NCI-H1092 treated with DMSO at 0.1 percent for 48 hours (cell line): ENCODE data around the gene ASCC3.
"Not testable (repeated sequence)": the region's sequence is repeated elsewhere in the genome, so short reads cannot be mapped to it uniquely, and the experiment has no call there.

Experiments used
- DNase-seq: peaks from one replicate; lab custom pipeline; 2025; lab: John Stamatoyannopoulos, UW

The ASCC3 gene

DNA sequence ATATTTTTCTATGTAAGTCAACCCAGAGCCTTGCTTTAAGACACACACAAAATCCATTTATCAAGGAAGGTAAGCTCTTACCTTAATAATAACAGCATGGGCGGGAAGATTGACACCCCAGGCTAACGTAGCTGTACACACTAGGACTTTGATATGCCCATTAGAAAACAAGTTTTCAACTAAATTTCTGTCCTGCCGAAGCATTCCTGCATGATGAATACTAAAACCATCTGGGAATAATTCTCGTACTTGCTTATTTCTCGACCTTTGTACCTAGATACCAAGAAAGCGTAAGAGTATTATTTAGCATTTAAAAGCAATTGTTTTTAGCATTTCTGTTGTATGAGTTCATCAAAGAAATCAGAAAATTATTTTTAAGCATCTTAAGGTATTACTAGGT lies 218.9 kb downstream of the ASCC3 start:
- no peak for DNase-seq

DNA sequence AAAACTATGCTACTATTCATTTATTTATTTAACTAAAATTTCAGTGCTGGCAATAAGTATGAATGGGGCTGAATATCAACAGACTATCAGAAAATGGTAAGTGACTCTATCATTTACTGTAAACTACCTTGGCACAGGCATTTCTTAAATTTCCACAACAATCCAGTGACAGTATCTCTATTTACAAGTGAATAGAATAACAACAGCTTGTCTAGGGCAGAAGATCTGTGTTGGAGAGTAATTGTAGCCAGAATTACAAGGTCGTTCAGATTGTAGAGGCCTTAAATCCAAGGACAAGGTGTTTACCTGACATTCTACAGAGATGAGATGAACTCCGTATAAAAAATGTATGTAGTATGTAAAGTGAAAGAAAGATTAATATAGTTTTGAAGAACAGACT lies 222.6 kb downstream of the ASCC3 start:
- no peak for DNase-seq

DNA sequence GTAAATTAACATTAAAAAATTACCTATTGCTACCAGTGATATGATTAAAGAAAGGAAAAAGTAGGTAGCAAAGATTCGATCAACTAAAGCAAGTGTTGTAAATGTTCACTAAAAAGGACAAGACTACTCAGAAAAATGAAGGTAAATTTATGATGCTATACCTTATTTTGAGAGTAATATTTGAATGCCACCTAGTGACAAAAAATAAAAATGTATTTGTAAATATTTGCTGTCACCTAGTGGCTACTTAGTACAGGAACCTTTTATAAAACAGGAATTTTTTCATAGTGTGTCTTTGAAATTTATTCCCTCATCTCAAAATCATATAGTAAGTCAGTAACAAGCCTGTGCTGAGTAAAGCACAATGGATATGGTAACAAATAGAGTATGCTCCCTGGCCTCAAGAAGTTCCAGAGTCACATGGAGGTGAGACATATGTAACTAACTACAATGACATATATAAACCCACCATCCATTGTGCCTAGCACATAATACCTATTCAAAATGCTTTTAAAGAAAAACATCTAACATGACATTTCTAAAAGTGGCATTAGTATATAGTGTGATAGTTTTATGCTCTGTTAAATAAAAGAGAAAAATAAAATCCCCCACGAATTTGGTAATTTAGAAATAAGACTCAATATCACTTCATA lies 223.3 kb downstream of the ASCC3 start:
- peak; percentile 58 for DNase-seq

DNA sequence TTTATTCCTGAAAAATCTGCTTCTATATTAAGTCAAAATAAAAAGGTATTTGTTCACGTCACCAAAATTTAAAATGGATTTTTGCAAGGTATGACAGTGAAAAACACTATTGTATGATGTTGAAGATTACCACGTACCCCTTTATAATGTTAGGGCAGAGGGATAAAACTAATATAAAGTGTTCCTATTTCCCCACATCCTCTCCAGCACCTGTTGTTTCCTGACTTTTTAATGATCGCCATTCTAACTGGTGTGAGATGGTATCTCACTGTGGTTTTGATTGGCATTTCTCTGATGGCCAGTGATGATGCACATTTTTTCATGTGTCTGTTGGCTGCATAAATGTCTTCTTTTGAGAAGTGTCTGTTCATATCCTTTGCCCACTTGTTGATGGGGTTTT lies 240.0 kb downstream of the ASCC3 start:
- not testable (repeated sequence) for DNase-seq

DNA sequence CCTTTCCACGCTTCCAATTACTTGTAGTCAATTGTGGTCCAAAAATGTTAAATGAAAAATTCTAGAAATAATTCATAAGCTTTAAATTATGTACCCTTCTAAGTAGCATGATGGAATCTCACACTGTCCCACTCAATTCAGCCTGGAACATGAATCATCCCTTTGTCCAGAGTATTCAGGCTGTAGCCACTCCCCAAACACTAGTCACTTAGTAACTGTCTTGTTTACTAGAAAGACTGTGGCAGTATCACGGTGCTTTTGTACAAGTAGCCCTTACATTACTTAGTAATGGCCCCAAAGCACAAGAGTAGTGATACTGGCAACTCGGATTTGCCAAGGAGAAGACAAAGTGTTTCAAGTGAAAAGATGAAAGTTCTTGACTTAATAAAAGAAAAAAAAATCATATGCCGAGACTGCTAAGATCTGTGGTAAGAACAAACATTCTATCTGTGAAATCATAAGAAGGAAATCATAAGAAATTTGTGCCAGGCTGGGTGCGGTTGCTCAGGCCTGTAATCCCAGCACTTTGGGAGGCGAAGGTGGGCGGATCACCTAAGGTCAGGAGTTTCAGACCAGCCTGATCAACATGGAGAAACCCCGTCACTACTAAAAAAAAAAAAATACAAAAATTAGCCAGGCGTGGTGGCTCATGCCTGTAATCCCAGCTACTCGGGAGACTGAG lies 247.9 kb downstream of the ASCC3 start:
- no peak for DNase-seq

DNA sequence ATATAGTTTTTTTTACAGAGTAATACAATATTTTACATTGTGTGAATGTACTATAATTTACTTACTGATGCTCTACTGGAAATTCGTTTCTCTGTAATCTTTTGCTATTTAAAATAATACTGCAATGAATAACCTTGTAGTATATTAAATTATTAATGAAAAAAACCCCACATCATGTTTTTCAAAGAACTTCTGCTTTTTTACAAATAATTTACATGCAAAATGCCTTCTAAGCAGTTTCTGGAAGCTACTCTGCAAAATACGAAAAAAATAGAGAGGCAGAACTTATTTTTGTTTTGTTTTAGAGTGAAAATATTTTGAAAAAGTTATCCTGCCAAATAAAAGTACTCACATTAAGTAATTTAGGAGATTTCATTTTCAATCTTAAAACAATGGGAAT lies 250.6 kb downstream of the ASCC3 start:
- no peak for DNase-seq

DNA sequence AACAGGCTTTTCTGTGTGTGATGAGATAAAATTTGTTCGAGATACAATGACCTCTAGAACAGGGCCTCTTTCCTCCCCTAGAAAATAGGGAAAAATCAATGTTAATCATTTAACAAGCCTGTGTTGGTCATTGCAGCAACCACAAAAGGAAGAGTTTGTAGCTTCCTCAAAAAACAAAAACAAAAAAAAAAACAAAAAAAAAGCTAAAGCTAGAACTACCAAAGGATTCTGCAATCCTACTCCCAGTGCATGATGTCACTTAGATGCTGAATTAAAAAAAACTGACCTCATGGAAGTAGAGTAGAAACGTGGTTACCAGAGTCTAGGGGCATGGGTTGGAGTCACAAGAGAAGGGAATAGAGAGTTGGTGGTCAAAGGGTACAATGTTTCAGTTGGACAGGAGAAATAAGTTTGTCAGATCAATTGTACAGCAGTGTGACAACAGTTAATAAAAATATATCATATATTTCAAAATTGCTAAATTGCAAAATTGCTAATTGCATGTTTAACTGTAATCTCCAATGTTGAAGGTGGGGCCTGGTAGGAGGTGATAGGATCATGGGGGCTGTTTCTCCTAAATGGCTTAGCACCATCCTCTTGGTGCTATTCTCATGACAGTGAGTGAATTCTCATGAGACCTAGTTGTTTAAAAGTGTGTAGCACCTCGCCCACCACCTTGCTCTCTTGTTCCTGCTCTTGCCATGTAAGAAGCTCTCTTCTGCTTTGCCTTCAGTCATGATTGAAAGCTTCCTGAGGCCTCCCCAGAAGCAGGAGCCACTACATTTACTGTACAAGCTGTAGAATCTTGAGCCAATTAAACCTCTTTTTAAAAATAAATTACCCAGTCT lies 253.0 kb downstream of the ASCC3 start:
- no peak for DNase-seq

DNA sequence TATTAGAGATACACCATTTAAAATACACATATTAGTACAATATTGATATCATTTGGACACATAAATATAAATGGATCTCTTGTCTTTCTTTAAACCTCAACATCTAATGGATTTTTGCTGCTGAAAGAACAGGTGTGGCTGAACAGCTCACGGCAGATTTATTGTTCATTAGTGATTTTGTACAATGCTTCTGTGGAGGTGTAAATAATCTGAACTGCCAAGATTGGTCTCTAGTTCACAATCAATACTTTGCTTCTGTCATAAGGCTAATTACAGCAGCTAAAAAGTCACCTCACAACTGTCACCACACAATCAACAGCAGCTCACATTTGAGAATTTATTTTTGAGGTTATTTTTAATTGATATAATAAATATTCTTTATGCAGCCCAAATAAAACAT lies 254.4 kb downstream of the ASCC3 start:
- peak; percentile 32 for DNase-seq

DNA sequence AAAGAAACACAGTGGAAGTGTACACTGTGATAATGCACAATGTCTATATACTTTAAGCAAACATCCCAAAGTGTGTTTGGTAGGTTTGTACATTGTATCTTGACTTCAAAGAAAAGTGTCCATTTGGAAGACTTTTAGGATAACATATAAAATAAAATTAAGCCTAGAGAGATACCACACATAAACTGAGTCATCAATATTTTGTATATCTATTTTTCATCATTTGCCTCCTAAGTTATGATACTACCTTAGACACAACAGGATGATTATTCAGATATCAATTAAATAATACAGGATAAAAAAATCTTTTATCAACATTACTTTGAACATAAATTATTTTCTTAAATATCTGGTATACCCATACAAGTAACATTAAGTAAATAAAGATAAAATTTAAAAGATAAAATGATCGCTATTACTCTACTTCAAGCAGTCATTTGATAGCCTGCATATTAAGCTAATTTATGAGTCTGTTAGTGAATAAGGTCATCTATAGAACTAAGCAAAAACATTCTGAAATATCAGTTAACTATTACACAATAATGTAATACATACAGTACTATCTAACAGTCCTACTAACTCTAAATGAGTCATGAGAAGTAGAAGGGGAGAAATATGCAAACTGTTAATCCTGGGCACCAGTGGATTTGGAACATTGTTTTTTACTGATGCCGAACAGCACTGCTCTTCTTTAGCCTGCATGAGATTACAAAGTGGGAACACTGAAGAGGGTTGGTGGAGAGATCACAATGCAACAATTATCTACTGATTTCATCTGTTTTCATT lies 258.0 kb downstream of the ASCC3 start:
- DNase-seq = no peak

DNA sequence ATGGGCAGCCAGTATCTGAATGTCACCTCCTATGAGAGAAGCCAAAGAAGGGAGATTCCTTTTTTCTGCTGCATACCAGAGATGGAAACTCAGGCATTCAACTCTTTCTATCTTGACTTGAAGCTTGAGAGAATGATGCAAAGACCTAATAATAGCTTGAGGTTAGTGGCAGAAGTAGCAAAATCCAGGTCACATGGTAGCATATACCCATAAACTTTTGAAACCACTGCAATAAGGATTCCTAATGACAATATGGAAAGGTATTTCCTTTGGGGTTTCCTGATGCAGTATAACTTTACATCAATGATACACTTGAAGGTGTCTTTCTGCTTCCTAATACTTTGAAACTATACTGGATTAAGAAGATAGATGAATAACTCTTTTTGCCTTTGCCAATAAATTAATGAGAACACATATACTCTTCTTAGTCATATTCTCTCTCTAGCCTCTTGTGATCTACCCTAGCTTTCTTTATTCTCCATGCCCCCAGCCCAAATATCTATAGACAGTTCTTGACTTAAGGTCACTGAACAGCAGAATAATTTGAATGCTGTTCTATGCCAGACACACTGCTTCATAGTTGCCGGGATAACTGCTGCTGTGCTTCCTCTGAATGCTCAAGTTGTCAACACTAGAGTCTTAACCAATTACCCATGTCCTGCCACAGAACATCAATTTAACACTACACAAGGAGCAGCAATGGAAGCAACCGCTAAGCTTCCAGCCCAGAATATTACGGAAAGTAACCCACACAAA lies 260.9 kb downstream of the ASCC3 start:
- no peak for DNase-seq

DNA sequence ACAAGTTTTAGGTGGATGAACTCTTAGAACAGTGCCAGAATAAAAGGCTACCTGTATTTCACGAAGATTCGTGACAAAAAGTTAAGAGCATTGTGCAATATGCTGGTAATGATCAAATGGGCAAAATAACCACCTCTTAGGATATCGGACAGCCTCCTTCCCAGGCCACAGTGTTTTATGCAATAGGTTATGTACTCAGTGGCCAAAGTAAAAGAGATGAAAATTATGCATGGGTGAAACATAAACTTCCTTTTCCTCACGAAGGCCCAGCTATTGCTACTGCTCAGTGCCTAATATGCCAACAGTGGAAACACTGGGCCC lies 262.8 kb downstream of the ASCC3 start:
- no peak for DNase-seq

DNA sequence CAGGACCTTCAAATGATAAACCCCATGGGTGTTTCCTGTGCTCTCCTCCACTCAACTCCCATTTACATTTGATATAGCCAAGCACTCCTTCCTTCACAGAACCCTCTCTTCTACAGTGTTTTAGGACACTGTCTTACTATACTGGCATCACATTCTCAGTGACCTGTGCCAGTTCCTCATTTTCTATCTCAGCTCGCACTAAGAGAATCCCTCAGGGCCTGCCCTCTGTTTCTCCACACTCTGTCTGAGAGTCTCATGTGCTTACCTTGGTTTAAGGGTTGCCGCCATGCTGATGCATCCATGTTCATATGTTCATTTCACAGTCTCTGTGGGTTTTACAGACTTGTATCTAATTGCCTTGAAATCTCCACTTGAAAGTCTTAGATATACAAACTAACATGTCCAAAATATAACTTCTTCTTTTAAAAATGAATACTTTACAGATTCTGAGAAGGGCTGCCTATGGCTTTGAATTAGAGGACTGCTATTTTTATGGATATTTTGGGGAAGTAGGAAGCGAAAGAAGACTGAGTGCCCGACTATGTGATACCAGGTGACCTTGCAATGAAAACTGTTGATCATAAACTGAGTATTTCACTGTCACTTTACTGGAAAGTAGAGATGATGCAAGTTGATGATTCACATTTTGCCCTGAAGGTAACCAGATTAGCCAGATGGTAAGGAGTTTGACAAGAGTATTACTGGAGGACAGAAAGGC lies 263.3 kb downstream of the ASCC3 start:
- DNase-seq = no peak

DNA sequence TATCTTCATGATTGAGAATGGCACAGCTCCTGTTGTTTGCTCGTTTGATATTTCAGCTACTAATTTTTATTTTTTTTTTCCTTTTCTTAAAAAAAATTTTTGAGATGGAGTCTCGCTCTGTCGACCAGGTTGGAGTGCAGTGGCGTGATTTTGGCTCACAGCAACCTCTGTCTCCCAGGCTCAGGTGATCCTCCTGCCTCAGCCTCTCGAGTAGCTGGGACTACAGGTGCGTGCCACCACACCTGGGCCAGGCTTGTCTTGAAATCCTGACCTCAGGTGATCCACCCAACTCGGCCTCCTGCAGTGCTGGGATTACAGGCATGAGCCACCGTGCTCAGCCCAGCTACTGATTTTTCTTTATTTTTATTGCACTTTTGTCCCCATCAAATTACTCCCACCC lies 266.2 kb downstream of the ASCC3 start:
- no peak for DNase-seq

DNA sequence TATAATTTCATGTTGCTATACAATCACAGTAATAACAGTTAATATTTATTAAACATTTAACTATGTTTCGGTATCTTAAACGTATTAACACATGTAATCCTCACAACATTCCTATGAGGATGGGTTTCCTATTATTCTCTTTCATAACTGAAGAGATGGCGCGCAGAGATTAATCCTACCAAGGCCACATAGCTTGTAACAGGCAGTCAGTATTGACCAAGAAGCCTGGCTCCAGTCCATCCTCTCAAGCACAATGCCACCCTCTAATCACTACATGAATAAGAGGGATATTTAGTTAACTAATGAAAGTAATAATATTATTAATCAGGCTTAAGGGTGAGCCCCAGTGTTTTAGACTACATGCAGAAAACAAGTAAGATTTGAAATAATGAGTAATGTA lies 266.7 kb downstream of the ASCC3 start:
- DNase-seq = no peak

DNA sequence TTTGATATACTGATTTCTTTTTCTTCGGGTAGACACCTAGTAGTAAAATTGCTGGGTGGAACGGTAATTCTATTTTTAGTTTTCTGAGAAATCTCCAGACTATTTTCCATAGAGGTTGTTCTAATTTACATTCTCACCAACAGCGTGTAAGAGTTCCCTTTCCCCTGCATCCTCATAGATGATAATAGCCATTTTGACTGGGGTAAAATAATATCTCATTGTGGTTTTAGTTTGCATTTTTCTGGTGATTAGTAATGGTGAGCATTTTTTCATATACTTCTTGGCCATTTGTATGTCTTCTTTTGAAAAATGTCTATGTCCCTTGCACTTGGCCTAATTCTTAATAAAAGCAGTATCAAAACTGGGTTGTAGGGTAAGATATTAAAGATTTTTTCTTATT lies 267.5 kb downstream of the ASCC3 start:
- DNase-seq = no peak

DNA sequence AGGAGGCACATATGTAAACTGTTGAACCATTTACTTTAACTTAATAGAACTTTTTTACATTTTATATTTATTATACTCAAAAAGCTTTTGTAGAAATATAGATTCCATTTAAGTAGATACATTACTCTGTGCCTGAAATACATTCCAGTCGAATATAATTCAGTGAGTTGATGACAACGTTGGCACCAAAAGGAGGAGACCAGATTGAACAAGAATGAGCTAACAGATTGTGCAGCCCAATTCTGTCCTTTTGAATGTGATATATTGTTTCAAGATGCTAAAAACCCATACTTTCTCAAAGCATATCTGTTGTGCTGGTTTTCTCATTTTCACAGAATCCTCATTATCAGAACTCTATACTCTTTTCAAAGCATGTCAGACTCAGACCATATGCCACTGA lies 269.0 kb downstream of the ASCC3 start:
- DNase-seq = no peak

DNA sequence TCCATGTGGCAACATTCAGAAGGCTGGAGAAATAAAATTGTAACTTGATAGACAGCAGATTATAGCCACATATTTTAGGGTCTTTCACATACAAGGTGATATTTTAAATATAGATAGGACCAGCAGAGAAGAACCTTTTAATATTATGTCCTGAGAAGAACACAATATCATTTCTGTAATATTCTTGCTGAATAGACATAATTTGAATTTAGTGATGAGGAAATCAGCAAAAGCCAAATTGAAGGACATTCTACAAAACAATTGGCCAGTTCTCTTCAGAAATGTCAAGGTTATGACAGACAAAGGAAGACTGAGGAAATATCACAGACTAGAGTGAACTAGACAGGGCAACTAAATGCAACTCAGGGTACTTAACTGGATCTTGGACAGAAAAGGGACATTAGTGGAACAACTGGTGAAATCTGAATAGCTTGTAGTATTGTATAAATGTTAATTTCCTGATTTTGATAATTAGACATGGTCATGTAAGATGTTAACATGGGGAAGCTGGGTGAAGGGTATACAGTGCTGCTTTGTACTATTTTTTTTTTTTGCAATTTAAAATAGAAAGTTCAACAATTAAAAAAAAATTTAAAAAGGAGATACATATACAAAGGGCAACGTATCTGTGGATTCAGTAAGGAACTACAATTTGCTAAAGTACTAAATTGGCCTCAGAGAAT lies 281.9 kb downstream of the ASCC3 start:
- no peak for DNase-seq

DNA sequence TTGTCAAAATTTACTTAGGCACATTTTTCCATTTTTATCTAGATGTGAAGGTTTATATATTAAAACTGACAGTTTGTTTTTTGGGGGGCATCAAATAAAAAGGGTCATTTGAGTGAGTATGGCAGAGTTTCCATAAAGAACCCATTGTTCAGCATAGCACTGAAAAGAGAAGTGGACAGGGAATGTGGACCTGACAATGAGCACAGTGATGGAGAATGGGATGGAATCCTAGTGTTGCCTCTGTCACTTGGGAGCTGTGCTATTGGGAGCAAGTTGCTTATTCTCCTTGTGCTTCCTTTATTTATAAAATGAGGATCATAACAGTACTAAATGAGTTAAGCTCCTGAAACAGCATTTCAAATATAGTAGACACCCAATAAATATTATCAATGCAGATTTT lies 285.7 kb downstream of the ASCC3 start:
- DNase-seq = no peak

DNA sequence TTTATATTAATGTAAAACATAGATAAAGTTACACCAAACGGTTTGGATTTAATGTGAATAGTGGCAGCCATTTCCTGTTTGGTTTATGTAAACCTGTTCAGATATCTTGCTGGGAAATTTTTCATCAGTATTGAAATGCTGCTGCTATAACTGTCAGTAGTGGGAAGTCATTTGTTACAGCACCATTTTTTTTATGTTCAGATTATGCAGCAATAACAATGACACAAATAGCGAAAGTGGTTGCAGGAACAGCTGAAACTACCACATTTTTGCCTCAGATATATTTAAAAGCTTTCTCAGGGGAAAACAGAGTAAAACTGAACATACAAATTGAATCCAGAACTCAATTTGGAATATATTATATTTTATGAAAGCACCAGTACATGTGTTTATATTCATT lies 287.6 kb downstream of the ASCC3 start:
- no peak for DNase-seq

DNA sequence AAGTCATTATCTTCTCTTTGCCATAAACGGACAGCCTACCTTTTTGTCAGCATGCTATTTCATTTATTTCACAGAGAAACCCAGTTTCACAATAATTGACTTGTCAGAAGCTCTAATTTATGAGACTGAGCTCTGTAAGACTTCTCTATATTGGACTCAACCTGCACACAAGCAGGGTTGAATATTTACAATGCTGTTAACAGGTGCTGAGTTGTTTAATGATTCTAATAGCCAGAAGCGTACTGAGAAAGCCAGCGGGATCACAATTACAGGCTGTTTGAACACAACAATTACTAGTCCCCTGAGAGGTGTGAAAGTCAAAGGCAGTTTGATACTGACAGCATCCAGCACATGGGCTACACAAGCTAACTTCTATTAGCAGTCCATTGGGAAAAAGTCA lies 288.2 kb downstream of the ASCC3 start:
- peak; percentile 92 for DNase-seq

DNA sequence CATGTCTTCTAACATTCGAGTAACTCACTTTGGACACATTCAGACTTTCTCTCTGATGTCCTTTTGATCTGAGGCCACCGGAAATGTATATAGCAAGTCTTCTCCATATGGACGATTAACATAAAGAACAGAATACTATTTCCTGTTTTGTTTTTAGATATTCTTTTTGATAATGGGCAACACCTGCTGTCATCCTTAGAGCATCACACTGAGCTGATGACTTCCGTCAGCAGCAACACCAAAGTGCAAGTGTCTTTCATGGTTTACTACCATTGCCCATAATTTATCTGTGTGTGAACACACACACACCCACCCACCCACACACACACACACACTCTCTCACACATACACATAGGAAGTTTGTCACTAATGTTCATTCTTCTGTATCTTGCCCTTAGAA lies 303.7 kb downstream of the ASCC3 start:
- DNase-seq = no peak
